K562 (cell line): ENCODE measurements around the gene PNRC2.
"Not testable (repeated sequence)": the region's sequence is repeated elsewhere in the genome, so short reads cannot be mapped to it uniquely, and the experiment has no call there.

Experiments used
- CEBPB ChIP-seq: fragments of 450-650 bp; IDR thresholded peaks from 2 replicates; pipeline ENCODE4 v1.6.1; 2016; ENCODE audit warnings: missing genetic modification characterization, missing compliant biosample characterization
- MAFK ChIP-seq: IDR thresholded peaks from 2 replicates; pipeline ENCODE4 v1.6.1; 2011; ENCODE audit warnings: low read length, improper control_type of control experiment
- POLR2AphosphoS2 ChIP-seq: IDR thresholded peaks from 2 replicates; pipeline ENCODE4 v1.6.1; 2012; ENCODE audit warnings: low read length, improper control_type of control experiment
- RHOXF2B ChIP-seq: fragments of 250-450 bp; sonication (Bioruptor Pico); conservative IDR thresholded peaks from 2 replicates; pipeline ENCODE4 v1.5.1; 2021
- SMARCA4 ChIP-seq: fragments of 450-650 bp; IDR thresholded peaks from 2 replicates; pipeline ENCODE4 v1.6.1; 2016
- TAF1 ChIP-seq: IDR thresholded peaks from 2 replicates; pipeline ENCODE4 v1.6.1; 2011; ENCODE audit warnings: mild to moderate bottlenecking, low read length, moderate library complexity; ENCODE audit not compliant: insufficient read depth, control insufficient read depth, severe bottlenecking; ENCODE audit errors: extremely low read depth
- ZKSCAN8 ChIP-seq: fragments of 200-800 bp; sonication (Bioruptor generic); IDR thresholded peaks from 2 replicates; pipeline ENCODE4 v1.6.1; 2016; ENCODE audit warnings: missing genetic modification characterization, missing compliant biosample characterization
- TF ChIP-seq, protein P1 (sequence below), 2 experiments: fragments of 450-650 bp; formaldehyde crosslinking in 1 of 2; IDR thresholded peaks; 2 replicates each; pipeline versions ENCODE4 v1.4.0 to v1.6.1; 2014 to 2020; ENCODE audit warnings: mild to moderate bottlenecking in 2 of 2, borderline replicate concordance in 1 of 2, low read depth in 1 of 2
- TF ChIP-seq, protein P2 (sequence below), 2 experiments: fragments of 450-650 bp in 1 of 2; sonication (generic) in 1 of 2; formaldehyde crosslinking in 1 of 2; IDR thresholded peaks; 2 replicates each; pipeline versions ENCODE4 v1.7.1 to v1.9.0; 2016 to 2022; ENCODE audit warnings: inconsistent platforms in 1 of 2, mild to moderate bottlenecking in 1 of 2, missing genetic modification reagents in 1 of 2
- TF ChIP-seq, protein P3 (sequence below): IDR thresholded peaks from 3 replicates; pipeline ENCODE4 v1.6.1; 2011; ENCODE audit warnings: borderline replicate concordance, mild to moderate bottlenecking; ENCODE audit not compliant: insufficient read length, insufficient read depth

DNA sequence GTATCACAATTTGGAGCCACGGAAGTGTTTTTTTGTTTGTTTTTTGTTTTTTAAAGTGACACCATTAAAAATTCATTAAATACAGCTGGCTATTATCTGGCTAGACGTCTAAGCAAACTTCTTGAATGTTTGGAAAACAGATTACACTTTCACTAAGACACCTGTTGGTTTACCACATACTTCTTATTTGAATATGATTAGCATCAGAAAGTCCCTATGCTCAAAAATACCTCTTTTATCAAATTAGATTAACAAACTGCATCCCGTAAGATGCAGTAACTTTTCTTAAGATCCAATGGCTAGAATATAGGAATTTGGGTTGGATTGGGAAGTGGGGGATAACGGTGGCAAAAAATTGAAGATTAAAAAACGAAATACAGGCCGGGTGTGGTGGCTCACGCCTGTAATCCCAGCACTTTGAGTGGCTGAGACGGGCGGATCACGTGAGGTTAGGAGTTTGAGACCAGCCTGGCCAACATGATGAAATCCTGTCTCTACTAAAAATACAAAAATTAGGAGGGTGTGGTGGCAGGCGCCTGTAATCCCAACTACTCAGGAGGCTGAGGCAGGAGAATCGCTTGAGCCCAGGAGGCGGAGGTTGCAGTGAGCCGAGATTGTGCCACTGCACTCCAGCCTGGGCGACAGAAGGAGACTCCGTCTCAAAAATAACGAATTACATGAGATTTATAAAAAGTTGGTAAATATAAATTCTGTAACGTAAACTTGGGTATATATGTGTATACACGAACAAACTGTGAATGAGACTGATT is 1.4 kb upstream of the PNRC2 start:
- TF ChIP-seq MAFK; TAF1; ZKSCAN8; RHOXF2B (CRISPR knock-in tag); POLR2AphosphoS2; SMARCA4: not testable (repeated sequence)
- TF ChIP-seq, protein P1, sequence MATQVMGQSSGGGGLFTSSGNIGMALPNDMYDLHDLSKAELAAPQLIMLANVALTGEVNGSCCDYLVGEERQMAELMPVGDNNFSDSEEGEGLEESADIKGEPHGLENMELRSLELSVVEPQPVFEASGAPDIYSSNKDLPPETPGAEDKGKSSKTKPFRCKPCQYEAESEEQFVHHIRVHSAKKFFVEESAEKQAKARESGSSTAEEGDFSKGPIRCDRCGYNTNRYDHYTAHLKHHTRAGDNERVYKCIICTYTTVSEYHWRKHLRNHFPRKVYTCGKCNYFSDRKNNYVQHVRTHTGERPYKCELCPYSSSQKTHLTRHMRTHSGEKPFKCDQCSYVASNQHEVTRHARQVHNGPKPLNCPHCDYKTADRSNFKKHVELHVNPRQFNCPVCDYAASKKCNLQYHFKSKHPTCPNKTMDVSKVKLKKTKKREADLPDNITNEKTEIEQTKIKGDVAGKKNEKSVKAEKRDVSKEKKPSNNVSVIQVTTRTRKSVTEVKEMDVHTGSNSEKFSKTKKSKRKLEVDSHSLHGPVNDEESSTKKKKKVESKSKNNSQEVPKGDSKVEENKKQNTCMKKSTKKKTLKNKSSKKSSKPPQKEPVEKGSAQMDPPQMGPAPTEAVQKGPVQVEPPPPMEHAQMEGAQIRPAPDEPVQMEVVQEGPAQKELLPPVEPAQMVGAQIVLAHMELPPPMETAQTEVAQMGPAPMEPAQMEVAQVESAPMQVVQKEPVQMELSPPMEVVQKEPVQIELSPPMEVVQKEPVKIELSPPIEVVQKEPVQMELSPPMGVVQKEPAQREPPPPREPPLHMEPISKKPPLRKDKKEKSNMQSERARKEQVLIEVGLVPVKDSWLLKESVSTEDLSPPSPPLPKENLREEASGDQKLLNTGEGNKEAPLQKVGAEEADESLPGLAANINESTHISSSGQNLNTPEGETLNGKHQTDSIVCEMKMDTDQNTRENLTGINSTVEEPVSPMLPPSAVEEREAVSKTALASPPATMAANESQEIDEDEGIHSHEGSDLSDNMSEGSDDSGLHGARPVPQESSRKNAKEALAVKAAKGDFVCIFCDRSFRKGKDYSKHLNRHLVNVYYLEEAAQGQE (IDR thresholded peaks at IDR 0.05; ENCODE audit: borderline replicate concordance) = not testable (repeated sequence)
- TF ChIP-seq, protein P1 (CRISPR knock-in tag; IDR thresholded peaks at IDR 0.05; ENCODE audit: low read depth) = not testable (repeated sequence)
- TF ChIP-seq, protein P2, sequence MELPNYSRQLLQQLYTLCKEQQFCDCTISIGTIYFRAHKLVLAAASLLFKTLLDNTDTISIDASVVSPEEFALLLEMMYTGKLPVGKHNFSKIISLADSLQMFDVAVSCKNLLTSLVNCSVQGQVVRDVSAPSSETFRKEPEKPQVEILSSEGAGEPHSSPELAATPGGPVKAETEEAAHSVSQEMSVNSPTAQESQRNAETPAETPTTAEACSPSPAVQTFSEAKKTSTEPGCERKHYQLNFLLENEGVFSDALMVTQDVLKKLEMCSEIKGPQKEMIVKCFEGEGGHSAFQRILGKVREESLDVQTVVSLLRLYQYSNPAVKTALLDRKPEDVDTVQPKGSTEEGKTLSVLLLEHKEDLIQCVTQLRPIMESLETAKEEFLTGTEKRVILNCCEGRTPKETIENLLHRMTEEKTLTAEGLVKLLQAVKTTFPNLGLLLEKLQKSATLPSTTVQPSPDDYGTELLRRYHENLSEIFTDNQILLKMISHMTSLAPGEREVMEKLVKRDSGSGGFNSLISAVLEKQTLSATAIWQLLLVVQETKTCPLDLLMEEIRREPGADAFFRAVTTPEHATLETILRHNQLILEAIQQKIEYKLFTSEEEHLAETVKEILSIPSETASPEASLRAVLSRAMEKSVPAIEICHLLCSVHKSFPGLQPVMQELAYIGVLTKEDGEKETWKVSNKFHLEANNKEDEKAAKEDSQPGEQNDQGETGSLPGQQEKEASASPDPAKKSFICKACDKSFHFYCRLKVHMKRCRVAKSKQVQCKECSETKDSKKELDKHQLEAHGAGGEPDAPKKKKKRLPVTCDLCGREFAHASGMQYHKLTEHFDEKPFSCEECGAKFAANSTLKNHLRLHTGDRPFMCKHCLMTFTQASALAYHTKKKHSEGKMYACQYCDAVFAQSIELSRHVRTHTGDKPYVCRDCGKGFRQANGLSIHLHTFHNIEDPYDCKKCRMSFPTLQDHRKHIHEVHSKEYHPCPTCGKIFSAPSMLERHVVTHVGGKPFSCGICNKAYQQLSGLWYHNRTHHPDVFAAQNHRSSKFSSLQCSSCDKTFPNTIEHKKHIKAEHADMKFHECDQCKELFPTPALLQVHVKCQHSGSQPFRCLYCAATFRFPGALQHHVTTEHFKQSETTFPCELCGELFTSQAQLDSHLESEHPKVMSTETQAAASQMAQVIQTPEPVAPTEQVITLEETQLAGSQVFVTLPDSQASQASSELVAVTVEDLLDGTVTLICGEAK (IDR thresholded peaks at IDR 0.05) = not testable (repeated sequence)
- TF ChIP-seq, protein P2 (CRISPR knock-in tag; IDR thresholded peaks at IDR 0.05) = not testable (repeated sequence)
- TF ChIP-seq, protein P3, sequence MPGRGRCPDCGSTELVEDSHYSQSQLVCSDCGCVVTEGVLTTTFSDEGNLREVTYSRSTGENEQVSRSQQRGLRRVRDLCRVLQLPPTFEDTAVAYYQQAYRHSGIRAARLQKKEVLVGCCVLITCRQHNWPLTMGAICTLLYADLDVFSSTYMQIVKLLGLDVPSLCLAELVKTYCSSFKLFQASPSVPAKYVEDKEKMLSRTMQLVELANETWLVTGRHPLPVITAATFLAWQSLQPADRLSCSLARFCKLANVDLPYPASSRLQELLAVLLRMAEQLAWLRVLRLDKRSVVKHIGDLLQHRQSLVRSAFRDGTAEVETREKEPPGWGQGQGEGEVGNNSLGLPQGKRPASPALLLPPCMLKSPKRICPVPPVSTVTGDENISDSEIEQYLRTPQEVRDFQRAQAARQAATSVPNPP = not testable (repeated sequence)
- peak; percentile 65 for TF ChIP-seq CEBPB (tag)
